ENCODE results near the gene ABCD1. TPM values are rescaled to one million over a fixed set of nuclear protein-coding genes. Genes with fewer than 3 reads are reported as not detected.
A peak's percentile ranks its signal among the peaks of the same experiment; 100 is the strongest.

ABCD1 gene
- total RNA-seq, 4 donors from 2014 or later: 5.9 to 9.4 (median 7.4) TPM

DNA sequence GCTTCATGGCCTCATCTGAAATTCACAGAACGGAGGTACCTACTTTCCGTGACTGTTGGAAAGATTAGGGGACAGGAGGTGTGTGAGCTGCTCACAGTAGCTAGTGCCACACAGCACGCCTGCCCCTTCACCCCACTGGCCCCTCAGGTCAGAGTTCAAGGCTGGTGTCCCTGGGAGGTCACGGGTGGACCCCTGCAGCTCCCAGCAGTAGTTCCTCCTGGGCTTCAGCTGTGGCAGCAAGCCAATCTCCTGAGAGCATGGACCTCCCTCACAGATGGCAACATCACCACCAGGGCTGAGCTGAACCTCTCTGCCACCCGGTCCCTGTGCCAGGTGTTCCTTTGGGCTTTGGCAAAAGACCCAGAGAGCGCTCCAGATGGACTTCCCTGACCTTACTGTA lies 67.7 kb downstream of the ABCD1 start:
- 76% methylated on average over 5 of the region's 6 CpGs for WGBS
- no peaks in the 10 kb centered on the region for H3K27me3 ChIP-seq
- TF ChIP-seq POLR2AphosphoS5 (IDR thresholded peaks at IDR 0.05): no peak
- TF ChIP-seq CTCF (IDR thresholded peaks at IDR 0.05): no peak
- TF ChIP-seq POLR2A (IDR thresholded peaks at IDR 0.05): no peak
- TF ChIP-seq EP300 (IDR thresholded peaks at IDR 0.05): no peak
- H3K36me3 ChIP-seq: peaks cover 26% of the 10 kb centered on the region
- H3K9me3 ChIP-seq: no peaks in the 10 kb centered on the region
- H3K4me3 ChIP-seq: no peak overlapping the region
- no peak for DNase-seq (ENCODE audit: low spot score in 2 of 2)
- H3K4me1 ChIP-seq: peaks cover 43% of the 10 kb centered on the region
- H3K27ac ChIP-seq: no peak overlapping the region

DNA sequence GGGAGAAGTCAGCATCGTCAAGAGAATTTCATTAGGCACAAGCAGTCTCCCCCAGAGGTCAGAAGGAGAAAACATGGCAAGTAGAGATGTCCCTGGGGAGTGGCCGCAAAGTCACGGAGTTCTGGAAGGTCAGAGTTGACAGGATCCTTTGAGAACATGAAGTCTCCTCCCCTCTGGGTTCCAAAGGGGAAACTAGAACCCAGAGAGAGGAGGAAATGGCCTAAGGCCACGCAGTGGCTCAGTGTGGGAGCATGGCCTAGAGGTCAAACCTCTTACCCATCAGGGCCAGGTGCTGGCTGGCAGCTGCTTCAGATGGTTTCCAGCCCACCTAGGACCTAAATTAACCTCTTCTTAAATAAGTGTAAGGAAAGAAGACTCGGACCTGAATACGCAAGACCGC lies 68.6 kb downstream of the ABCD1 start:
- Histone ChIP-seq H3K36me3 (peaks cover 26% of the 10 kb centered on the region), H3K27ac (peak overlapping the region; percentile 96), H3K27me3 (no peaks in the 10 kb centered on the region), H3K4me1 (peaks cover 43% of the 10 kb centered on the region), H3K9me3 (no peaks in the 10 kb centered on the region), H3K4me3 (peak overlapping the region; percentile 69)
- 53% methylated on average over 7 of the region's 7 CpGs for WGBS
- TF ChIP-seq POLR2AphosphoS5 (IDR thresholded peaks at IDR 0.05) (no peak), EP300 (IDR thresholded peaks at IDR 0.05) (no peak), POLR2A (IDR thresholded peaks at IDR 0.05) (no peak), CTCF (IDR thresholded peaks at IDR 0.05) (no peak)
- DNase-seq (ENCODE audit: low spot score in 2 of 2): no peak

Other genes starting within 250 kb of the ABCD1 start
- 100 to 1,000 TPM in 1 of 4 donors, 10 to 100 TPM in 3; 24.9 to 108 (median 67.3) TPM for gene BGN, start 229.9 kb upstream of the ABCD1 start, total RNA-seq
- gene ATP2B3, start 207.2 kb upstream of the ABCD1 start, total RNA-seq: not detected
- 10 to 100 TPM; 16.4 to 33.2 (median 29.3) TPM for gene CCNQ, start 125.7 kb upstream of the ABCD1 start, total RNA-seq
- gene DUSP9, start 77.7 kb upstream of the ABCD1 start, total RNA-seq: under 1 TPM in 2 of 4 donors, not detected in 2; 0.19 to 0.48 TPM
- gene PNCK, start 51.0 kb upstream of the ABCD1 start, total RNA-seq: 1 to 10 TPM; 1.2 to 1.8 (median 1.4) TPM
- 10 to 100 TPM; 26.1 to 74.1 (median 45.2) TPM for gene SLC6A8, start 36.9 kb upstream of the ABCD1 start, total RNA-seq
- 100 to 1,000 TPM; 112 to 170 (median 167) TPM for gene BCAP31, start 469 bp upstream of the ABCD1 start, total RNA-seq
- gene PLXNB3, start 39.4 kb downstream of the ABCD1 start, total RNA-seq: 10 to 100 TPM; 13.5 to 23.9 (median 19.8) TPM
- gene SRPK3, start 56.2 kb downstream of the ABCD1 start, total RNA-seq: 1 to 10 TPM in 2 of 4 donors, under 1 TPM in 2; 0.42 to 3.1 (median 1.2) TPM
- 100 to 1,000 TPM in 1 of 4 donors, 10 to 100 TPM in 3; 58.1 to 105 (median 93.8) TPM for gene IDH3G, start 69.5 kb downstream of the ABCD1 start, total RNA-seq
- 100 to 1,000 TPM in 3 of 4 donors, 10 to 100 TPM in 1; 86.7 to 200 (median 150) TPM for gene SSR4, start 69.8 kb downstream of the ABCD1 start, total RNA-seq
- gene PDZD4, start 105.7 kb downstream of the ABCD1 start, total RNA-seq: 1 to 10 TPM; 2.0 to 6.3 (median 3.0) TPM
- 10 to 100 TPM in 1 of 4 donors, 1 to 10 TPM in 3; 4.1 to 10.4 (median 8.5) TPM for gene L1CAM, start 161.3 kb downstream of the ABCD1 start, total RNA-seq
- 1 to 10 TPM in 3 of 4 donors, under 1 TPM in 1; 0.78 to 2.4 (median 1.5) TPM for gene AVPR2, start 179.8 kb downstream of the ABCD1 start, total RNA-seq
- 10 to 100 TPM in 2 of 4 donors, 1 to 10 TPM in 2; 4.8 to 17.6 (median 9.6) TPM for gene ARHGAP4, start 201.4 kb downstream of the ABCD1 start, total RNA-seq
- 10 to 100 TPM; 58.5 to 97.2 (median 73.0) TPM for gene NAA10, start 210.2 kb downstream of the ABCD1 start, total RNA-seq
- gene RENBP, start 219.8 kb downstream of the ABCD1 start, total RNA-seq: 1 to 10 TPM; 1.7 to 9.9 (median 4.6) TPM
- gene HCFC1, start 247.0 kb downstream of the ABCD1 start, total RNA-seq: 10 to 100 TPM; 51.9 to 72.2 (median 55.3) TPM
- 10 to 100 TPM in 1 of 4 donors, 1 to 10 TPM in 3; 7.8 to 10.7 (median 8.6) TPM for gene TMEM187, start 247.9 kb downstream of the ABCD1 start, total RNA-seq